ENCODE results near the gene KDM4C. TPM values are rescaled to one million over a fixed set of nuclear protein-coding genes. Genes with fewer than 3 reads are reported as not detected.

The KDM4C gene
- total and polyA plus RNA-seq, 2 donors (not counting 1 experiment from before 2014, with no cell fraction given) = 49.7 to 141 TPM

GRCh38 chr9:7103771-7104170, 346.0 kb downstream of the KDM4C start:
- peaks cover 1 to 4% (median 2%) of the 10 kb centered on the region in 3 donors for H3K9me3 ChIP-seq (ENCODE audit: control extremely low read depth in 1 of 3, control insufficient read depth in 2 of 3, insufficient read depth in 1 of 3, low read length in 2 of 3)
- ChIA-PET POLR2A (no interaction called here), CTCF (no interaction called here)
- no peaks in the 10 kb centered on the region for H3K27me3 Mint-ChIP-seq
- H3K79me2 ChIP-seq (ENCODE audit: control insufficient read depth, insufficient read depth, low read length) = peaks cover 5% of the 10 kb centered on the region
- H3K4me2 ChIP-seq (replicated peaks; ENCODE audit: low read depth, low read length, poor library complexity, severe bottlenecking) = no peak overlapping the region
- no peak overlapping the region for H2AFZ ChIP-seq (ENCODE audit: insufficient read depth, low read depth, low read length, poor library complexity, severe bottlenecking)
- no peak overlapping the region for H3K4me3 ChIP-seq (ENCODE audit: control extremely low read depth in 1 of 5, extremely low read depth in 1 of 5, insufficient read depth in 1 of 5, low read depth in 2 of 5, low read length in 4 of 5)
- H3K9ac ChIP-seq (ENCODE audit: low read length) = no peak overlapping the region
- peaks cover 4 to 54% of the 10 kb centered on the region in 2 experiments for H3K36me3 ChIP-seq (replicated peaks in 1 of 2; ENCODE audit: control extremely low read depth in 1 of 2, control insufficient read depth in 1 of 2, extremely low read depth in 1 of 2, insufficient read depth in 2 of 2, low read length in 1 of 2)
- no peaks in the 10 kb centered on the region for H3K4me1 ChIP-seq (ENCODE audit: control insufficient read depth in 2 of 2, insufficient read depth in 2 of 2, low read length in 2 of 2)
- peaks cover 4% of the 10 kb centered on the region for H3K9me3 Mint-ChIP-seq (ENCODE audit: insufficient read depth)
- no peak overlapping the region for H3K4me3 Mint-ChIP-seq
- H4K20me1 ChIP-seq (ENCODE audit: control insufficient read depth, insufficient read depth, low read length, poor library complexity, severe bottlenecking) = no peaks in the 10 kb centered on the region
- H3K4me1 Mint-ChIP-seq = no peaks in the 10 kb centered on the region
- no peak overlapping the region for H3K27ac ChIP-seq (ENCODE audit: low read length in 2 of 2)
- no peak for TF ChIP-seq CTCF (IDR thresholded peaks at IDR 0.05)
- TF ChIP-seq EZH2 (IDR thresholded peaks at IDR 0.05; ENCODE audit: borderline replicate concordance, insufficient read depth, low read depth, low read length, poor library complexity, severe bottlenecking) = no peak
- H3K27ac Mint-ChIP-seq = no peak overlapping the region
- intact Hi-C loops (cut with micrococcal nuclease) = no loop called here
- 100% methylated on average over 4 of the region's 6 CpGs for WGBS (ENCODE audit: insufficient coverage)
- no peak for DNase-seq
- no peaks in the 10 kb centered on the region for H3K27me3 ChIP-seq (replicated peaks in 1 of 4; ENCODE audit: control extremely low read depth in 1 of 4, control insufficient read depth in 3 of 4, insufficient read depth in 4 of 4, low read length in 3 of 4)
- ATAC-seq (ENCODE audit: low read depth) = no peak

- peaks cover under 1% of the 10 kb centered on the region for H3K9me3 Mint-ChIP-seq (ENCODE audit: insufficient read depth)
- H3K27ac ChIP-seq (ENCODE audit: low read length in 2 of 2) = no peak overlapping the region
- CTCF ChIA-PET = no interaction called here
- no peaks in the 10 kb centered on the region for H3K27me3 ChIP-seq (replicated peaks in 1 of 4; ENCODE audit: control extremely low read depth in 1 of 4, control insufficient read depth in 3 of 4, insufficient read depth in 4 of 4, low read length in 3 of 4)
- H3K27me3 Mint-ChIP-seq = no peaks in the 10 kb centered on the region
- no peak for DNase-seq
- no peaks in the 10 kb centered on the region for H3K4me1 ChIP-seq (ENCODE audit: control insufficient read depth in 2 of 2, insufficient read depth in 2 of 2, low read length in 2 of 2)
- peaks cover 4 to 55% of the 10 kb centered on the region in 2 experiments for H3K36me3 ChIP-seq (replicated peaks in 1 of 2; ENCODE audit: control extremely low read depth in 1 of 2, control insufficient read depth in 1 of 2, extremely low read depth in 1 of 2, insufficient read depth in 2 of 2, low read length in 1 of 2)
- H3K4me1 Mint-ChIP-seq = no peaks in the 10 kb centered on the region
- peaks cover 5% of the 10 kb centered on the region for H3K79me2 ChIP-seq (ENCODE audit: control insufficient read depth, insufficient read depth, low read length)
- H2AFZ ChIP-seq (ENCODE audit: insufficient read depth, low read depth, low read length, poor library complexity, severe bottlenecking) = no peak overlapping the region
- intact Hi-C loops (cut with micrococcal nuclease) = no loop called here
- H3K4me2 ChIP-seq (replicated peaks; ENCODE audit: low read depth, low read length, poor library complexity, severe bottlenecking) = no peak overlapping the region
- H3K27ac Mint-ChIP-seq = no peak overlapping the region
- POLR2A ChIA-PET = no interaction called here
- no peak for ATAC-seq (ENCODE audit: low read depth)
- H3K9me3 ChIP-seq (ENCODE audit: control extremely low read depth in 1 of 3, control insufficient read depth in 2 of 3, insufficient read depth in 1 of 3, low read length in 2 of 3) = peaks cover 0 to 2% (median under 1%) of the 10 kb centered on the region in 3 donors
- WGBS (ENCODE audit: insufficient coverage) = 100% methylated on average over 1 of the region's 2 CpGs
- no peak overlapping the region for H3K4me3 Mint-ChIP-seq
- TF ChIP-seq CTCF (IDR thresholded peaks at IDR 0.05) (no peak), EZH2 (IDR thresholded peaks at IDR 0.05; ENCODE audit: borderline replicate concordance, insufficient read depth, low read depth, low read length, poor library complexity, severe bottlenecking) (no peak)
- H4K20me1 ChIP-seq (ENCODE audit: control insufficient read depth, insufficient read depth, low read length, poor library complexity, severe bottlenecking) = no peaks in the 10 kb centered on the region
- H3K9ac ChIP-seq (ENCODE audit: low read length) = no peak overlapping the region
- no peak overlapping the region for H3K4me3 ChIP-seq (ENCODE audit: control extremely low read depth in 1 of 5, extremely low read depth in 1 of 5, insufficient read depth in 1 of 5, low read depth in 2 of 5, low read length in 4 of 5)
Observed at GRCh38 chr9:7104625-7105024, 346.9 kb downstream of the KDM4C start.
